Epithelial cell of esophagus (primary cell): Measurements from ENCODE around the gene ACAD11.
"Not testable (repeated sequence)": the region's sequence is repeated elsewhere in the genome, so short reads cannot be mapped to it uniquely, and the experiment has no call there.

Source experiments
- DNase-seq: peaks from one replicate; pipeline ENCODE4 v3.0.0; 2010; ENCODE audit warnings: low read depth
- H3K4me3 ChIP-seq: 2 replicates; pipeline ENCODE4 v1.5.1; 2011; ENCODE audit warnings: mild to moderate bottlenecking, low read length, control low read depth
- TF ChIP-seq, protein P1 (sequence below): IDR thresholded peaks from 2 replicates; pipeline ENCODE4 v1.5.1; 2011; ENCODE audit warnings: low read depth, mild to moderate bottlenecking, low read length, control low read depth, inconsistent platforms; ENCODE audit not compliant: insufficient read depth; ENCODE audit errors: missing control alignments

Gene ACAD11

DNA sequence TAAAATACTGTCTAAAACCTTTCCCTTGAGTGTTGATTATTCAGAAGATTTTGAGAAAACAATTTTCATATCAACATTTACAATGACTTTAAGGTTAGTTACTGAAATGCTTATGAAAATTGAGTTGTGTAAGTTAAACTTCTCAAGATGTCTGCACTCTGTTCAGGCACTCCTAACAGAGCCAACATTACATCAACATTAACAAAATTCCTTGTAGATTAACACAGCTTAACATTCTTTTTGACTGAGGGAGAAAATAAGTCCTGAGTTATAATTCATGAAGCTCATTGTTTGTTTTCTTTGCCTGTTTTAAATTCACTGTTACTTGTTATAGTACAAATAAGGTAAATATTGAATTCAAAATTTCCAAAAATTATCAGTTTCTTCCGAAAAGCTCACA, 53.5 kb downstream of the ACAD11 start:
- TF ChIP-seq, protein P1, sequence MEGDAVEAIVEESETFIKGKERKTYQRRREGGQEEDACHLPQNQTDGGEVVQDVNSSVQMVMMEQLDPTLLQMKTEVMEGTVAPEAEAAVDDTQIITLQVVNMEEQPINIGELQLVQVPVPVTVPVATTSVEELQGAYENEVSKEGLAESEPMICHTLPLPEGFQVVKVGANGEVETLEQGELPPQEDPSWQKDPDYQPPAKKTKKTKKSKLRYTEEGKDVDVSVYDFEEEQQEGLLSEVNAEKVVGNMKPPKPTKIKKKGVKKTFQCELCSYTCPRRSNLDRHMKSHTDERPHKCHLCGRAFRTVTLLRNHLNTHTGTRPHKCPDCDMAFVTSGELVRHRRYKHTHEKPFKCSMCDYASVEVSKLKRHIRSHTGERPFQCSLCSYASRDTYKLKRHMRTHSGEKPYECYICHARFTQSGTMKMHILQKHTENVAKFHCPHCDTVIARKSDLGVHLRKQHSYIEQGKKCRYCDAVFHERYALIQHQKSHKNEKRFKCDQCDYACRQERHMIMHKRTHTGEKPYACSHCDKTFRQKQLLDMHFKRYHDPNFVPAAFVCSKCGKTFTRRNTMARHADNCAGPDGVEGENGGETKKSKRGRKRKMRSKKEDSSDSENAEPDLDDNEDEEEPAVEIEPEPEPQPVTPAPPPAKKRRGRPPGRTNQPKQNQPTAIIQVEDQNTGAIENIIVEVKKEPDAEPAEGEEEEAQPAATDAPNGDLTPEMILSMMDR = no peak
- DNase-seq = peak; percentile 43
- H3K4me3 ChIP-seq = no peak overlapping the region

DNA sequence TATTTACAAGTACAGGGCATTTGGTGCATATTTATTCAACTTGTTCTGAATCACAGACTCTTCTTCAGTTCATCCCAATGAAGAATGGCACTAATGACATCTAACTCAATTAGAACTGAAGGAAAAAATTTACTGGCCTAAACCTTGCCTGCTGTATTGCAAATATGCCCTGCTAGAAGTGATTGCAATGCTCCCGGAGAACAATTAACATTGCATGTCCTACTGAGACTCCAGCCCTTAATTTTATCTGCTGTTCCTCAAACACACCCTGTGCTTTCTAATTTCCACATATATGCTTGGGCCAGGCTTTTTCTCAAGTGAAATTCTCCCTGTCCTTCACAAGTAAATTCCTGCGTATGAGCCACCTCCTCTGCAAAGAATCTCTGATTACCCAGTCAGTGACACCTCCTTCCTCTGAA, 54.2 kb downstream of the ACAD11 start:
- peak; percentile 51 for DNase-seq
- TF ChIP-seq, protein P1 = no peak
- no peak overlapping the region for H3K4me3 ChIP-seq

DNA sequence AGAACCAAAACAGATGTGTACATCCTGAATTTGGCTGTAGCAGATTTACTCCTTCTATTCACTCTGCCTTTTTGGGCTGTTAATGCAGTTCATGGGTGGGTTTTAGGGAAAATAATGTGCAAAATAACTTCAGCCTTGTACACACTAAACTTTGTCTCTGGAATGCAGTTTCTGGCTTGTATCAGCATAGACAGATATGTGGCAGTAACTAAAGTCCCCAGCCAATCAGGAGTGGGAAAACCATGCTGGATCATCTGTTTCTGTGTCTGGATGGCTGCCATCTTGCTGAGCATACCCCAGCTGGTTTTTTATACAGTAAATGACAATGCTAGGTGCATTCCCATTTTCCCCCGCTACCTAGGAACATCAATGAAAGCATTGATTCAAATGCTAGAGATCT, 59.0 kb downstream of the ACAD11 start:
- not testable (repeated sequence) for H3K4me3 ChIP-seq, DNase-seq

DNA sequence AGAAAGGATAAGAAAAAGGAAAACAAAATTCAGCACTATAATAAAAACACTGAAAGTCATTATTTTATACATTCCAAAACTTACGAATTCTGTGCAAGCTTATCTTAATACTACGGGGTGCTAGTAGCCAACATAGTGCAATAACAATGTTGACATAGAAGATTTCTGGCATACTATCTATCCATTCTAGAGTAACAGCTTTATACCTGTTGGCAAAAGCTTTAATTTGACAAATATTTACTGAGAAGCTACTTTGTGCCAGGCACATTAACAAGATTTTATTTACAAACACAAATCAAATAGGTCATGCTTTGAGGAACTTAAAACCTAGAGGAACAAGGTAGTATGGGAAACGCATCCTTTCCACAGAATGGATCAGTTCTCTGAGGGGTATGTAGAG, 61.4 kb downstream of the ACAD11 start:
- no peak overlapping the region for H3K4me3 ChIP-seq
- DNase-seq = no peak
- TF ChIP-seq, protein P1 = no peak

DNA sequence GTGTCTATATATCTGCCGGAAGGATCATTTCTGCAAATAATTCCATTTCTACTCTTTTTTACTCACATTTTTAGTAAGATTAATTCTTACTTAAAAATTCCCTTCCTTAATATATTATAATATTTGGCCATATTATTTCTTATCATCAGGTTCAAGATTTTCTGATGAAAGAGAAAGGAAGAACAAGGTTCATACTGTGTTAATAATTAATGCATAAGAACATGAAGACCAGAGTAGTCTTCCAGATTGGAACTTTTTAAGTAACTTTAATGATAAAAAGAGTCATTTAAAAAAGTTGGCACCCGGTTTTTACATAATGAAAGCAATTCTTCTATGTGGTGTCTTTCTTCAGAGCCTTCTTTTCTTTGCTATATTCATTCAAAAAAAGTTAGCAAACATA, 61.9 kb downstream of the ACAD11 start:
- DNase-seq = no peak
- TF ChIP-seq, protein P1 = no peak
- H3K4me3 ChIP-seq = no peak overlapping the region

DNA sequence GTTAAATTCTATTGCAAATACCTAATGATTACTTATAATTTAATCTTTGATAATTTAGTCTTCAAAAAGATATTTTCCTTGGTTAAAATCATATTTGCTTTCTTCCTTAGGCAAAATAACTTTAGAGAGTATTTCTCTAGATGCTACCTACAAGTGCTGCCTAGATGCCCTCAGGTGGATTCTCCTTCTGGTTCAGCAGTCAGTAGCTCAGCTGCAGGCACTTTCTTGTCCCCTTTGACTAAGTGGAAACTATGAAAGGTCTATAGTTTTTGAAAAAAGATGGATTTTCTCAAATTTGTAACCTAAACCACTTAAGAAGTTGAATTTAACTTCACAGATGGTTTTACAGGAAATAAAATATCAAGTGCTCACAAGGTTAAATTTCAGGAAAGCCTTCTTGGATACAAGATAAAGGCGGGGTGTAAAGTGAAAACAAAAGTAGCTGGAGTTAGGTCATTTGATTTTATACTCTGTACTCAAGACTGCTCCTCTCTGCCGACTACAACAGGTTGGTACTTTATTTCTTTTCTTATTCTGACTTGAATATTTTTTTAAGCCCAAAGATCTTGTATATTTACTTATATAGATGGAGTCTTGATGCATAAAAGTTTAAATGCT, 62.7 kb downstream of the ACAD11 start, which contains the start of gene ACKR4:
TSS of gene ACKR4 (plus strand) at position 455 of the 618 bp plus-strand sequence. CDS start 3,128 bp downstream, outside the sequence.
- TF ChIP-seq, protein P1 = no peak
- DNase-seq = no peak
- no peak within 1 kb of the TSS for H3K4me3 ChIP-seq

DNA sequence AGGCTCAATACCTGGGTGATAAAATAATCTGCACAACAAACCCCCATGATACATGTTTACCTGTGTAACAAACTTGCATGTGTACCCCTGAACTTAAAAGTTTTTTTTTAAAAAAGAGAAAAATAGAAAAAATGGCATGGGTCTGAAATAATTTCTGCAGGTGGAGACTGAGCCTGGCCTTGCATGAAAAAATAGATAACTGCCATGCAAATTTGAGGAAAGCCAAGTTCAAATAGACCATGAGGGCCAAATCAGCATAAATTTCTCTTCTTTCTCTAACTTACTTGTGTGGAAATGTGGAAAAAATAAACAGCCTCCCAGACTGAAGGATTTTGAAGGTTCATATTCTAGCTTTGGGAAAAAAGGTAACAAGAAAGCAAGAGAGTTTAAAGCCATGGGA, 63.3 kb downstream of the ACAD11 start:
- no peak for DNase-seq
- TF ChIP-seq, protein P1 = no peak
- no peak overlapping the region for H3K4me3 ChIP-seq
